Measurements from ENCODE around the gene DENND4A.

The DENND4A gene

GRCh38 chr15:65646486-65646885 is 145.6 kb downstream of the DENND4A start:
- TF ChIP-seq ZNF133 (tag by site-specific recombination; IDR thresholded peaks at IDR 0.05), result no peak
- no peak for TF ChIP-seq GFI1B (tag by site-specific recombination; IDR thresholded peaks at IDR 0.05)
- TF ChIP-seq ZNF37A (tag by site-specific recombination; IDR thresholded peaks at IDR 0.05), result no peak
- TF ChIP-seq BCL6B (tag by site-specific recombination; IDR thresholded peaks at IDR 0.05), result no peak
- TF ChIP-seq GLIS1 (tag by site-specific recombination; IDR thresholded peaks at IDR 0.05), result peak; percentile 51
- TF ChIP-seq ZNF660 (tag by site-specific recombination; IDR thresholded peaks at IDR 0.05), result no peak
- no peak for TF ChIP-seq ZBTB1 (tag by site-specific recombination; IDR thresholded peaks at IDR 0.05)
- Histone ChIP-seq H3K9me3 (ENCODE audit: control insufficient read depth, insufficient read depth, low read depth, low read length) (no peaks in the 10 kb centered on the region), H3K4me1 (ENCODE audit: control insufficient read depth, insufficient read depth, low read length) (no peaks in the 10 kb centered on the region), H3K36me3 (ENCODE audit: control insufficient read depth in 2 of 2, insufficient read depth in 1 of 2, low read length in 2 of 2) (peaks cover 0 to 11% of the 10 kb centered on the region in 2 experiments; a peak in 1 of 3 replicates), H3K4me3 (ENCODE audit: low read depth, low read length) (no peak overlapping the region), H3K27ac (ENCODE audit: extremely low read depth, low read depth, low read length) (no peak overlapping the region)
- CTCF ChIA-PET, result interaction anchor here (0.6 to 1.5 kb wide), 4 partner anchors 9 to 350 kb away, joined by 3 to 9 read pairs (median 3); no protein-coding TSS in a partner anchor
- POLR2A ChIA-PET, result no interaction called here

GRCh38 chr15:65645392-65645791 is 146.7 kb downstream of the DENND4A start:
- POLR2A ChIA-PET, result no interaction called here
- Histone ChIP-seq H3K27ac (ENCODE audit: extremely low read depth, low read depth, low read length) (no peak overlapping the region), H3K4me3 (ENCODE audit: low read depth, low read length) (no peak overlapping the region), H3K4me1 (ENCODE audit: control insufficient read depth, insufficient read depth, low read length) (no peaks in the 10 kb centered on the region), H3K9me3 (ENCODE audit: control insufficient read depth, insufficient read depth, low read depth, low read length) (no peaks in the 10 kb centered on the region), H3K36me3 (ENCODE audit: control insufficient read depth in 2 of 2, insufficient read depth in 1 of 2, low read length in 2 of 2) (no peaks in the 10 kb centered on the region)
- TF ChIP-seq ZNF366 (tag by site-specific recombination; conservative IDR thresholded peaks at IDR 0.05) (no peak), ZBTB21 (tag by site-specific recombination; IDR thresholded peaks at IDR 0.05) (no peak), ZSCAN30 (tag by site-specific recombination; IDR thresholded peaks at IDR 0.05) (no peak), PRDM2 (tag by site-specific recombination; IDR thresholded peaks at IDR 0.05; ENCODE audit: borderline replicate concordance) (no peak)
- CTCF ChIA-PET, result interaction anchor here (0.5 to 2.9 kb wide), 4 partner anchors 10 to 211 kb away, joined by 3 to 10 read pairs (median 4); no protein-coding TSS in a partner anchor

GRCh38 chr15:65644282-65644681 is 147.8 kb downstream of the DENND4A start:
- Histone ChIP-seq H3K36me3 (ENCODE audit: control insufficient read depth in 2 of 2, insufficient read depth in 1 of 2, low read length in 2 of 2) (no peaks in the 10 kb centered on the region), H3K27ac (ENCODE audit: extremely low read depth, low read depth, low read length) (no peak overlapping the region), H3K9me3 (ENCODE audit: control insufficient read depth, insufficient read depth, low read depth, low read length) (no peaks in the 10 kb centered on the region), H3K4me1 (ENCODE audit: control insufficient read depth, insufficient read depth, low read length) (no peaks in the 10 kb centered on the region), H3K4me3 (ENCODE audit: low read depth, low read length) (no peak overlapping the region)
- ChIA-PET CTCF (interaction anchor here (0.6 to 2.9 kb wide), 2 partner anchors 180 to 324 kb away, joined by 3 to 10 read pairs; no protein-coding TSS in a partner anchor), POLR2A (no interaction called here)
- TF ChIP-seq ZNF514 (tag by site-specific recombination; IDR thresholded peaks at IDR 0.05), result no peak
- TF ChIP-seq ZEB2 (tag by site-specific recombination; IDR thresholded peaks at IDR 0.05), result no peak
- peak; percentile 75 for TF ChIP-seq PRDM10 (tag by site-specific recombination; IDR thresholded peaks at IDR 0.05)
- TF ChIP-seq BCL6B (tag by site-specific recombination; IDR thresholded peaks at IDR 0.05), result no peak

Data from HEK293 (cell line).